RWPE1 (cell line): ENCODE data around the gene GNA12.

Source experiments
- CTCF ChIA-PET: fragments of 350-600 bp; sonication (Branson Sonifier 250); formaldehyde crosslinking; extraction: SDS; loops from one replicate; lab custom pipeline; 2021; lab: Yijun Ruan, JAX
- POLR2A ChIA-PET: fragments of 400-600 bp; formaldehyde crosslinking; extraction: SDS; loops from one replicate; lab custom pipeline; 2020; ENCODE audit warnings: antibody characterized with exemption; ENCODE audit not compliant: low non-redundant PET; lab: Yijun Ruan, JAX
- DNase-seq: peaks from one replicate; pipeline ENCODE4 v3.0.0; 2012; ENCODE audit warnings: low spot score
- H3K27ac ChIP-seq: fragments of 450-650 bp; 2 replicates; pipeline ENCODE4 v1.5.1; 2017
- TF ChIP-seq, protein P1 (sequence below): fragments of 450-650 bp; conservative IDR thresholded peaks from 2 replicates; pipeline ENCODE4 v1.5.1; 2017; ENCODE audit warnings: low read depth, mild to moderate bottlenecking

GNA12 gene

DNA sequence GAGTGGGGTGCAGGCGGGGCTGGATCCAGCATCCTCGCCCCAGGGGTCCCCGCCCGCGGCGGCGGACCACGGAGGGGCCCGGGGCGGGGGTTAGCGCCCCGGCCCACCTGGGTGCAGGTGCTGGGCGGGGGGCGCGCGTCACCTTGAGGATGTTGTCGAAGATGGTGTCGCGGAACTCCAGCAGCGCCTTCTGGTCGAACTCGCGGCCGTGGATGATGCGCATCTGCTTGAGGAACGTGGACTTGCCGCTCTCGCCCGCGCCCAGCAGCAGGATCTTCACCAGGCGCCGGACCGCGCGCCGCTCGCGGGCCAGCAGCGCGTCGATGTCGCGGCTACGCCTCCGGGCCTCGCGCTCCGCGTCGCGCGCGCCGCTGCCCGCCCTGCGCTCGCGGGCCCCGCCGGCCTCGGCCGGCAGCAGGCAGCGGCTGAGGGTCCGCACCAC lies 376 bp downstream of the GNA12 start:
- CTCF ChIA-PET = interaction anchor here (0.6 kb wide), 2 partner anchors 212 to 219 kb away, joined by 3 to 6 read pairs; no protein-coding TSS in a partner anchor
- POLR2A ChIA-PET = no interaction called here
- no peak for DNase-seq
- TF ChIP-seq, protein P1, sequence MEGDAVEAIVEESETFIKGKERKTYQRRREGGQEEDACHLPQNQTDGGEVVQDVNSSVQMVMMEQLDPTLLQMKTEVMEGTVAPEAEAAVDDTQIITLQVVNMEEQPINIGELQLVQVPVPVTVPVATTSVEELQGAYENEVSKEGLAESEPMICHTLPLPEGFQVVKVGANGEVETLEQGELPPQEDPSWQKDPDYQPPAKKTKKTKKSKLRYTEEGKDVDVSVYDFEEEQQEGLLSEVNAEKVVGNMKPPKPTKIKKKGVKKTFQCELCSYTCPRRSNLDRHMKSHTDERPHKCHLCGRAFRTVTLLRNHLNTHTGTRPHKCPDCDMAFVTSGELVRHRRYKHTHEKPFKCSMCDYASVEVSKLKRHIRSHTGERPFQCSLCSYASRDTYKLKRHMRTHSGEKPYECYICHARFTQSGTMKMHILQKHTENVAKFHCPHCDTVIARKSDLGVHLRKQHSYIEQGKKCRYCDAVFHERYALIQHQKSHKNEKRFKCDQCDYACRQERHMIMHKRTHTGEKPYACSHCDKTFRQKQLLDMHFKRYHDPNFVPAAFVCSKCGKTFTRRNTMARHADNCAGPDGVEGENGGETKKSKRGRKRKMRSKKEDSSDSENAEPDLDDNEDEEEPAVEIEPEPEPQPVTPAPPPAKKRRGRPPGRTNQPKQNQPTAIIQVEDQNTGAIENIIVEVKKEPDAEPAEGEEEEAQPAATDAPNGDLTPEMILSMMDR = no peak
- H3K27ac ChIP-seq = peak overlapping the region; percentile 73

DNA sequence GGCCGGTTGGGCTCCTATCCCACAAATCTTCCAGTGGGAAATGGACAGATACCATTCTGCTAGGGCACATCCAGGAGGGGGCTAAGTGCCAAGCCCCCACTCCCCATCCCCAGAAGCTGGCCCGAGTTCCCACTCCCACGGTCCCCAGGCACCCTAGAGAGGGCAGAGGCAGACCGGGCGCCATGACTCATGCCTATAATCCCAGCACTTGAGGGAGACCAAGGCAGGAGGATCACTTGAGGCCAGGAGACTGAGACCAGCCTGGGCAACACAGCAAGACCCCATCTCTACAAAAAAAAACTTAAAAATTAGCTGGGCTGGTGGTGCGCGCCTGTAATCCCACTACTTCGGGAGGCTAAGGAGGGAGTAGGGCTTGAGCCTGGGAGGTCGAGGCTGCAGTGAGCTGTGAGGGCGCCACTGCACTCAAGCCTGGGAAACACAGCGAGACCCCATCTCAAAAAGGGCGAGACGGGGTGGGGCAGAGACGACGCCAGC lies 870 bp downstream of the GNA12 start:
- POLR2A ChIA-PET = no interaction called here
- CTCF ChIA-PET = interaction anchor here (0.6 kb wide), 2 partner anchors 211 to 219 kb away, joined by 3 to 6 read pairs; no protein-coding TSS in a partner anchor
- no peak for DNase-seq
- H3K27ac ChIP-seq = peak overlapping the region; percentile 73
- TF ChIP-seq, protein P1 = no peak

DNA sequence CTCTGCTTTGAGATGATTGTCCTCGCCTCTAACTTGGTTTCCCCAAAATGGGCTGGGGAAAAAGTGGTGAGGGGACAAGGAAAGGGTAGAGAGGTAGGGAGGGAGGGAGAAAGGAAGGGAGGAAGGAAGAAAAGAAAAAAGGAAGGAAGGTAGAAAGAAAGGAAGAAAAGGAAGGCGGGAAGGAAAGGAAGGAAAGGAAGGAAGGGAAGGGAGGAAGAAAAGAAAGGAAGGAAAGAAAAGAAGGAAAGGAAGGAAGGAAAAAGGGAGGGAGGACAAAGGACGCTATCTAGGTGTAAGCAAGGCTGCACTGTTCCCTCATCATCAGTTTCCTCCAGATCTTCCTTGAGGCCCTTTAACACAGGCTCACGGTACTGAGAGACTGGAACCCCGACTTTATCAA lies 2.2 kb downstream of the GNA12 start:
- ChIA-PET CTCF (no interaction called here), POLR2A (no interaction called here)
- H3K27ac ChIP-seq = peak overlapping the region; percentile 27; the same call in 1 of the 2 replicates
- no peak for DNase-seq
- TF ChIP-seq, protein P1 = no peak

DNA sequence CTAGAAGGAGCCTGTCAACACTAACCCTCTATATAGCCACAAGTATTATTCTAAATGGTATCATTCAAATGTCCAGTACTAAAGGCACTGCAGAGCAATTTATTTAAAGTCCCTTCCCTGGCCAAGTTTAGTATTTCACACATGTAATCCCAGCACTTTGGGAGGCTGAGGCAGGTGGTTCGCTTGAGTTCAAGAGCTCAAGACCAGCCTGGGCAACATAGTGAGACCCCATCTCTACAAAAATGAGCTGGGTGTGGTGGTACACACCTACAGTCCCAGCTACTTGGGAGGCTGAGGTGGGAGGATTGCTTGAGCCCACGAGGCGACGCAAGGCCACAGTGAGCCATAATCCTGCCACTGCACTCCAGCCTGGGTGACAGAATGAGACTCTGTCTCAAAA lies 3.6 kb downstream of the GNA12 start:
- POLR2A ChIA-PET = no interaction called here
- no peak for DNase-seq
- TF ChIP-seq, protein P1 = no peak
- H3K27ac ChIP-seq = no peak overlapping the region
- CTCF ChIA-PET = interaction anchor here (0.7 kb wide), 1 partner anchor 1845 kb away, joined by 3 read pairs; no protein-coding TSS in a partner anchor

DNA sequence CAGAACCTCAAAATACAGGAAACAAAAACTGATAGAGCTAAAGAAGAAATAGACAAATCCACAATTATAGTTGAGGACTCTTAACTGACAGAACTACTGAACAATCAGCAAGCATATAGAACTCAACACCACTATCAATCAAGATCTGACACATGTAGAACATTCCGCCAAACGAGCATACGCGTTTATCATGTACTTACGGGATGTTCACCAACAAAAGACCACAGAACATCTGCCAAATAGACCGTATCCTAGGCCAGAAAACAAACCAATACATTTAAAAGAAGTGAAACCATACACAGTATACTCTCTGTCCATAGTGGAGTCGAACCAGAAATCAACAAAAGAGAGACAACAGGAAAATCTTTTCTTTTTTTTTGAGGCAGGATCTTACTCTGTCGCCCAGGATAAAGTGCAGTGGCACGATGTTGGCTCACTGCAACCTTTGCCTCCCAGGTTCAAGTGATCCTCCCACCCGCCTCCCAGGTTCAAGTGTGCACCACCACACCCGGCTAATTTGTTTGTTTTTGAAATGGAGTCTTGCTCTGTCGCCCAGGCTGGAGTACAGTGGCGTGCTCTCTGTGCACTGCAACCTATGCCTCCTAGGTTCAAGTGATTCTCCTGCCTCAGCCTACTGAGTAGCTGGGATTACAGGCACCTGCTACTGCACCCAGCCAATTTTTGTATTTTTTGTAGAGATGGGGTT lies 5.1 kb downstream of the GNA12 start:
- TF ChIP-seq, protein P1 = no peak
- POLR2A ChIA-PET = no interaction called here

DNA sequence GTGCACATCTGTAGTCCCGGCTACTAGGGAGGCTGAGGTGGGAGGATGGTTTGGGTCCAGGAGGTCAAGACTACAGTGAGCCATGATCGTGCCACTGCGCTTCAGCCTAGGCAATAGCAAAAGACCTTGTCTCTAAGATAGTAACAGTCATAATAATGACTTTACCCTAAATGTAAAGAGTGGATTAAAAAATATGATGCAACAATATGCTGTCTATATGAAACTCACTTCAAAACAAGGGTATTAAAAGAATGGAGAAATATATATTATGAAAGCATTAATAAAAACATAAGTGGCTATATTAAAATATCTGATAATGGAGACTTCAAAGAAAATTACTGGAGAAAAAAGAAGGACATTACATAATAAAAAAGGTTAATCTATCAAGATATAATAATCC lies 5.7 kb downstream of the GNA12 start:
- no peak overlapping the region for H3K27ac ChIP-seq
- DNase-seq = no peak
- ChIA-PET POLR2A (no interaction called here), CTCF (interaction anchor here (0.6 to 1.0 kb wide), 3 partner anchors 10 to 167 kb away, joined by 3 to 4 read pairs (median 4); no protein-coding TSS in a partner anchor)
- TF ChIP-seq, protein P1 = no peak

More for the DNA sequence above, 5.1 kb downstream of the GNA12 start:
- CTCF ChIA-PET = interaction anchor here (1.0 kb wide), 1 partner anchor 168 kb away, joined by 4 read pairs; no protein-coding TSS in a partner anchor
- peak overlapping the region; percentile 6; the same call in 1 of the 2 replicates for H3K27ac ChIP-seq
- DNase-seq = no peak
